Cardiac fibroblast (primary cell): Measurements from ENCODE around the gene ZNF444.
"Not testable (repeated sequence)": the region's sequence is repeated elsewhere in the genome, so short reads cannot be mapped to it uniquely, and the experiment has no call there.

ENCODE experiments used
- DNase-seq, 2 donors: peaks; one replicate each; pipeline versions ENCODE4 v3.0.0 to v3.0.0-alpha.2; 2010; ENCODE audit warnings: low read depth in 2 of 2
- H3K4me3 ChIP-seq, 2 donors: replicated peaks in 1 of 2; 1 replicate in 1 of 2; 2 replicates in 1 of 2; pipeline ENCODE4 v1.5.1; 2011; ENCODE audit warnings: low read depth in 2 of 2, low read length in 2 of 2, mild to moderate bottlenecking in 2 of 2, moderate library complexity in 1 of 2
- CTCF ChIP-seq: IDR thresholded peaks from one replicate; pipeline ENCODE4 v1.5.1; 2011; ENCODE audit warnings: low read depth, mild to moderate bottlenecking, low read length, inconsistent platforms

The ZNF444 gene

GRCh38 chr19:56199687-56200086, 58.6 kb downstream of the ZNF444 start:
- no peak for TF ChIP-seq CTCF
- no peak overlapping the region for H3K4me3 ChIP-seq
- DNase-seq: no peak

GRCh38 chr19:56201973-56202372, 60.9 kb downstream of the ZNF444 start, which contains the start of gene ZSCAN5C:
Gene ZSCAN5C, plus strand, starts transcription at chr19:56202273. Its CDS starts 3,641 bp downstream, at chr19:56205914.
- H3K4me3 ChIP-seq: no peak within 1 kb of the TSS
- no peak for DNase-seq
- TF ChIP-seq CTCF: no peak

- not testable (repeated sequence) for H3K4me3 ChIP-seq, DNase-seq
These were observed 66.5 kb downstream of the ZNF444 start for GRCh38 chr19:56207581-56207980.

GRCh38 chr19:56209091-56209490, 68.0 kb downstream of the ZNF444 start:
- no peak for TF ChIP-seq CTCF
- no peak overlapping the region for H3K4me3 ChIP-seq
- no peak for DNase-seq

- not testable (repeated sequence) for DNase-seq
These were observed 68.9 kb downstream of the ZNF444 start for GRCh38 chr19:56210036-56210435.

More at GRCh38 chr19:56210036-56210435, 68.9 kb downstream of the ZNF444 start:
- not testable (repeated sequence) for H3K4me3 ChIP-seq
